ENCODE data around the gene GARNL3. TPM values are rescaled to one million over a fixed set of nuclear protein-coding genes. Genes with fewer than 3 reads are reported as not detected.

GARNL3 gene
- total RNA-seq, 1 donor from 2014 or later = 19.7 TPM

GRCh38 chr9:127252410-127253318 is 11.9 kb upstream of the GARNL3 start:
- Mint-ChIP-seq H3K4me1 (ENCODE audit: unreplicated experiment) (no peaks in the 10 kb centered on the region), H3K27me3 (no peaks in the 10 kb centered on the region), H3K27ac (no peak overlapping the region), H3K4me3 (no peak overlapping the region), H3K9me3 (peaks cover 4% of the 10 kb centered on the region), H3K36me3 (peaks cover 20% of the 10 kb centered on the region)
- no peak for DNase-seq (ENCODE audit: extremely low spot score, unreplicated experiment)
- TF ChIP-seq CTCF (conservative IDR thresholded peaks at IDR 0.05) = no peak

- peaks cover 4% of the 10 kb centered on the region for H3K9me3 Mint-ChIP-seq
- no peak overlapping the region for H3K27ac Mint-ChIP-seq
- no peak for DNase-seq (ENCODE audit: extremely low spot score, unreplicated experiment)
- H3K4me1 Mint-ChIP-seq (ENCODE audit: unreplicated experiment) = no peaks in the 10 kb centered on the region
- TF ChIP-seq CTCF (conservative IDR thresholded peaks at IDR 0.05) = no peak
- H3K4me3 Mint-ChIP-seq = no peak overlapping the region
- H3K27me3 Mint-ChIP-seq = no peaks in the 10 kb centered on the region
- H3K36me3 Mint-ChIP-seq = peaks cover 20% of the 10 kb centered on the region
These were observed 11.1 kb upstream of the GARNL3 start for GRCh38 chr9:127253446-127253845.

GRCh38 chr9:127255692-127256091 is 8.9 kb upstream of the GARNL3 start:
- Mint-ChIP-seq H3K4me1 (ENCODE audit: unreplicated experiment) (peaks cover 7% of the 10 kb centered on the region), H3K9me3 (peaks cover 4% of the 10 kb centered on the region), H3K4me3 (no peak overlapping the region), H3K27ac (no peak overlapping the region), H3K27me3 (no peaks in the 10 kb centered on the region), H3K36me3 (peaks cover 13% of the 10 kb centered on the region)
- TF ChIP-seq CTCF (conservative IDR thresholded peaks at IDR 0.05) = no peak
- DNase-seq (ENCODE audit: extremely low spot score, unreplicated experiment) = no peak

- Mint-ChIP-seq H3K9me3 (peaks cover 4% of the 10 kb centered on the region), H3K4me3 (no peak overlapping the region), H3K4me1 (ENCODE audit: unreplicated experiment) (peaks cover 7% of the 10 kb centered on the region), H3K36me3 (peaks cover 13% of the 10 kb centered on the region), H3K27me3 (no peaks in the 10 kb centered on the region), H3K27ac (no peak overlapping the region)
- no peak for DNase-seq (ENCODE audit: extremely low spot score, unreplicated experiment)
- no peak for TF ChIP-seq CTCF (conservative IDR thresholded peaks at IDR 0.05)
These were observed 8.2 kb upstream of the GARNL3 start for GRCh38 chr9:127256324-127256723.

- no peak overlapping the region for H3K27ac Mint-ChIP-seq
- no peak overlapping the region for H3K4me3 Mint-ChIP-seq
- DNase-seq (ENCODE audit: extremely low spot score, unreplicated experiment) = no peak
- no peaks in the 10 kb centered on the region for H3K27me3 Mint-ChIP-seq
- H3K4me1 Mint-ChIP-seq (ENCODE audit: unreplicated experiment) = peaks cover 11% of the 10 kb centered on the region
- no peaks in the 10 kb centered on the region for H3K36me3 Mint-ChIP-seq
- TF ChIP-seq CTCF (conservative IDR thresholded peaks at IDR 0.05) = no peak
- peaks cover 4% of the 10 kb centered on the region for H3K9me3 Mint-ChIP-seq
These were observed 5.7 kb upstream of the GARNL3 start for GRCh38 chr9:127258606-127259471.

Measured in type B pancreatic cell (in vitro differentiated cells).